Measurements from ENCODE around the gene IL24.

DNA sequence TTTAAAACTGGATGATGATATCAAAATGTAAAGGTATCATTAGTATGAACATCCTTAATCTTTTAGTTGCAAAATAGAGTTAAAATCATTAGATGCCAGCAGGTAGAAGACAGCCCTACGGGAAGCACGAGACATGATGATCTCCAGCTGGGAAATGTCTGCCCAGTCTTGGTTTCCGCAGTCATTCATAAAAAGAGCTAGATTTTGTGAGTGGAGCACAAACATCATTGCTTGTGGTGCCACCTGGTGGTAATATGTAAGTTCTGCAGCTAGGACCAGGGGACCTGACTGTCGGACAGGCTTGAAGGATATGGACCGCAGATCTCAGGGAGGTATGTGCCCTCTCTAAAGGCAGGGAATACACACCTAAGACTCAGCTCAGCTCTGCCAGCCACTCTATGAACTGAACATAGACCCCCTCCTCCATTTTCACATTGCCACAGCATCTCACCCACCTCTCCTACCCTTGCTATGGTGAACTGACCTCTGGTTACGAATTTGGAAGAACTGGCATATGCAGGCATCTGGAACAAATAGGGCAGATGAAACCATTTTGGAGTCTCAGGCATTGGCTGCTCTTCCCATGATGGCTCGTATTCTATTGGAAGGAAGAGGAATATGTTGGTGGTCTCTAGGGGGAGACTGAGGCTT lies 15.3 kb downstream of the IL24 start:
- TF ChIP-seq, protein P1, sequence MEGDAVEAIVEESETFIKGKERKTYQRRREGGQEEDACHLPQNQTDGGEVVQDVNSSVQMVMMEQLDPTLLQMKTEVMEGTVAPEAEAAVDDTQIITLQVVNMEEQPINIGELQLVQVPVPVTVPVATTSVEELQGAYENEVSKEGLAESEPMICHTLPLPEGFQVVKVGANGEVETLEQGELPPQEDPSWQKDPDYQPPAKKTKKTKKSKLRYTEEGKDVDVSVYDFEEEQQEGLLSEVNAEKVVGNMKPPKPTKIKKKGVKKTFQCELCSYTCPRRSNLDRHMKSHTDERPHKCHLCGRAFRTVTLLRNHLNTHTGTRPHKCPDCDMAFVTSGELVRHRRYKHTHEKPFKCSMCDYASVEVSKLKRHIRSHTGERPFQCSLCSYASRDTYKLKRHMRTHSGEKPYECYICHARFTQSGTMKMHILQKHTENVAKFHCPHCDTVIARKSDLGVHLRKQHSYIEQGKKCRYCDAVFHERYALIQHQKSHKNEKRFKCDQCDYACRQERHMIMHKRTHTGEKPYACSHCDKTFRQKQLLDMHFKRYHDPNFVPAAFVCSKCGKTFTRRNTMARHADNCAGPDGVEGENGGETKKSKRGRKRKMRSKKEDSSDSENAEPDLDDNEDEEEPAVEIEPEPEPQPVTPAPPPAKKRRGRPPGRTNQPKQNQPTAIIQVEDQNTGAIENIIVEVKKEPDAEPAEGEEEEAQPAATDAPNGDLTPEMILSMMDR (IDR thresholded peaks at IDR 0.05 in 2 of 3, conservative IDR thresholded peaks at IDR 0.05 in 1 of 3; ENCODE audit: borderline replicate concordance in 1 of 3, insufficient read depth in 1 of 3, low read depth in 2 of 3, low read length in 2 of 3) = peak; percentile 78 to 80 (median 79)
- TF ChIP-seq ELF1 (IDR thresholded peaks at IDR 0.05; ENCODE audit: borderline replicate concordance, low read depth) (no peak), EGR1 (IDR thresholded peaks at IDR 0.05; ENCODE audit: low read depth) (no peak), YY1 (IDR thresholded peaks at IDR 0.05; ENCODE audit: extremely low read depth, insufficient replicate concordance, low read depth, low read length) (peak; percentile 48), FOSL1 (IDR thresholded peaks at IDR 0.05; ENCODE audit: low read depth) (no peak), CEBPB (IDR thresholded peaks at IDR 0.05; ENCODE audit: low read depth) (no peak), TCF7L2 (IDR thresholded peaks at IDR 0.05; ENCODE audit: borderline replicate concordance, extremely low read depth, insufficient read depth, insufficient read length) (no peak)
